B cell (primary cell): ENCODE results near the gene CRLF2.

ENCODE experiments used
- EZH2 ChIP-seq: IDR thresholded peaks from 2 replicates; pipeline ENCODE4 v1.6.1; 2012; ENCODE audit warnings: borderline replicate concordance, low read depth, mild to moderate bottlenecking, moderate library complexity, low read length; ENCODE audit not compliant: insufficient read depth, poor library complexity, severe bottlenecking
- TF ChIP-seq, protein P1 (sequence below): fragments of 200-600 bp; IDR thresholded peaks from one replicate; pipeline ENCODE4 v1.8.0; 2022; ENCODE audit warnings: antibody characterized with exemption, mild to moderate bottlenecking

DNA sequence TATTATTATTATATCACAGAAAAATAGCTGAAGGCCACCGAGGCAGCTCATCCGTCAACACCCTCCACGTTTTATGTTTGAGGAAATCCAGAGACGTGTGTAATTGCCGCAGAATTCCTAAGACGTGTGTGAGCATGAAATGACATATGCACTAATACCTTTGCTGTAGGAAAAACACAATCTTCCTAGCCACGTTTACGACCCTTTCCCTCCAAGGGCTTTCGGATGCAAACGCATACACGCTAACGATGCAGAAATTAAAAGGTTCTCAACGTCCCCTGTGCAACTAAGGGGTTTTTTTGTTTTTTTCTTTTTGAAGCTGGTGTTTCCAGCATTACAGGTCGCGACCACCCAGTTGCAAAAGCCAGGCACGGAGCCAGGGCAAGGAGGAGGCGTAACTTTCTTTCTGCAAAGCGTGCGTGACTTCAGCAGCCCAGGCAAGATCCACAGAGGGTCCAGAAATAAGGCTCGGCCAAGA, 33.8 kb downstream of the CRLF2 start:
- TF ChIP-seq, protein P1, sequence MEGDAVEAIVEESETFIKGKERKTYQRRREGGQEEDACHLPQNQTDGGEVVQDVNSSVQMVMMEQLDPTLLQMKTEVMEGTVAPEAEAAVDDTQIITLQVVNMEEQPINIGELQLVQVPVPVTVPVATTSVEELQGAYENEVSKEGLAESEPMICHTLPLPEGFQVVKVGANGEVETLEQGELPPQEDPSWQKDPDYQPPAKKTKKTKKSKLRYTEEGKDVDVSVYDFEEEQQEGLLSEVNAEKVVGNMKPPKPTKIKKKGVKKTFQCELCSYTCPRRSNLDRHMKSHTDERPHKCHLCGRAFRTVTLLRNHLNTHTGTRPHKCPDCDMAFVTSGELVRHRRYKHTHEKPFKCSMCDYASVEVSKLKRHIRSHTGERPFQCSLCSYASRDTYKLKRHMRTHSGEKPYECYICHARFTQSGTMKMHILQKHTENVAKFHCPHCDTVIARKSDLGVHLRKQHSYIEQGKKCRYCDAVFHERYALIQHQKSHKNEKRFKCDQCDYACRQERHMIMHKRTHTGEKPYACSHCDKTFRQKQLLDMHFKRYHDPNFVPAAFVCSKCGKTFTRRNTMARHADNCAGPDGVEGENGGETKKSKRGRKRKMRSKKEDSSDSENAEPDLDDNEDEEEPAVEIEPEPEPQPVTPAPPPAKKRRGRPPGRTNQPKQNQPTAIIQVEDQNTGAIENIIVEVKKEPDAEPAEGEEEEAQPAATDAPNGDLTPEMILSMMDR, result no peak
- TF ChIP-seq EZH2, result no peak
